Endodermal cell (in vitro differentiated cells): ENCODE results near the gene CCR9. TPM values are rescaled to one million over a fixed set of nuclear protein-coding genes. Genes with fewer than 3 reads are reported as not detected.

Source experiments
- DNase-seq: peaks from one replicate; pipeline ENCODE4 v3.0.0-alpha.2; 2017
- H3K27ac ChIP-seq: 2 replicates; pipeline ENCODE4 v1.5.1; 2013; ENCODE audit warnings: mild to moderate bottlenecking, low read depth, low read length, moderate library complexity
- H3K27me3 ChIP-seq: 2 replicates; pipeline ENCODE4 v1.6.1; 2013; ENCODE audit warnings: mild to moderate bottlenecking, low read length, moderate library complexity; ENCODE audit not compliant: insufficient read depth, control insufficient read depth, poor library complexity, severe bottlenecking
- H3K36me3 ChIP-seq: 2 replicates; pipeline ENCODE4 v1.7.0; 2013; ENCODE audit warnings: mild to moderate bottlenecking, low read length, moderate library complexity; ENCODE audit not compliant: control insufficient read depth, insufficient read depth
- H3K4me1 ChIP-seq: one replicate; pipeline ENCODE4 v1.7.0; 2013; ENCODE audit warnings: low read length; ENCODE audit not compliant: control insufficient read depth, insufficient read depth
- H3K4me3 ChIP-seq: 2 replicates; pipeline ENCODE4 v1.5.1; 2013; ENCODE audit warnings: mild to moderate bottlenecking, low read length, moderate library complexity
- H3K9ac ChIP-seq: 2 replicates; pipeline ENCODE4 v1.6.1; 2013; ENCODE audit warnings: mild to moderate bottlenecking, low read length, moderate library complexity; ENCODE audit not compliant: poor library complexity, severe bottlenecking; ENCODE audit errors: extremely low read depth
- H3K9me3 ChIP-seq: 2 replicates; pipeline ENCODE4 v1.6.1; 2013; ENCODE audit warnings: mild to moderate bottlenecking, low read length, moderate library complexity; ENCODE audit not compliant: control insufficient read depth
- H3K27ac Mint-ChIP-seq: 2 replicates; pipeline ENCODE4 v1.8.0; 2020; ENCODE audit warnings: mixed read lengths
- H3K27me3 Mint-ChIP-seq: 2 replicates; pipeline ENCODE4 v1.8.0; 2021; ENCODE audit warnings: mild to moderate bottlenecking, mixed read lengths; ENCODE audit not compliant: insufficient read depth
- H3K36me3 Mint-ChIP-seq: 2 replicates; pipeline ENCODE4 v1.8.0; 2020; ENCODE audit warnings: low read depth, mixed read lengths
- H3K4me1 Mint-ChIP-seq: 2 replicates; pipeline ENCODE4 v1.8.0; 2020; ENCODE audit warnings: mixed read lengths
- H3K4me3 Mint-ChIP-seq: 2 replicates; pipeline ENCODE4 v1.8.0; 2020; ENCODE audit warnings: mild to moderate bottlenecking, moderate library complexity, mixed read lengths
- H3K9me3 Mint-ChIP-seq: 2 replicates; pipeline ENCODE4 v1.8.0; 2020; ENCODE audit warnings: mild to moderate bottlenecking, mixed read lengths
- CTCF ChIP-seq: fragments of 200-600 bp; sonication (generic); conservative IDR thresholded peaks from 2 replicates; pipeline ENCODE4 v1.5.0; 2021; ENCODE audit warnings: antibody characterized with exemption, mild to moderate bottlenecking
- WGBS, 2 experiments: methylation state at CpG; one replicate each; pipeline versions ENCODE4 v1.1.5 to v1.1.7; 2013; ENCODE audit warnings: missing lambda C conversion rate in 2 of 2, mixed read lengths in 1 of 2; ENCODE audit not compliant: insufficient coverage in 1 of 2, insufficient read length in 1 of 2; 5-methylcytosine and 5-hydroxymethylcytosine counted together
- total RNA-seq, 2 donors: library from RNA; stranded (reverse); fragmentation: NEBNext Ultra II Directional in 1 of 2; extraction: Animal tissue kit (Norgen Biotek cat#: 25700) in 1 of 2; gene quantifications; 2 replicates in 1 of 2; 3 replicates in 1 of 2; pipeline ENCODE4 v1.2.1, GENCODE V29; 2021

The CCR9 gene
- total RNA-seq, 2 donors from 2014 or later: not detected

GRCh38 chr3:45911511-45912226 lies 25.3 kb downstream of the CCR9 start:
- no peaks in the 10 kb centered on the region for H3K4me1 ChIP-seq
- Mint-ChIP-seq H3K9me3 (no peaks in the 10 kb centered on the region), H3K27me3 (peaks cover 10% of the 10 kb centered on the region), H3K4me3 (no peak overlapping the region), H3K27ac (no peak overlapping the region), H3K4me1 (no peaks in the 10 kb centered on the region), H3K36me3 (no peaks in the 10 kb centered on the region)
- WGBS, 2 experiments: 95 to 100% methylated on average over 8 to 10 of the region's 11 CpGs
- TF ChIP-seq CTCF: no peak
- H3K27me3 ChIP-seq: peaks cover 17% of the 10 kb centered on the region
- DNase-seq: no peak
- H3K9me3 ChIP-seq: no peaks in the 10 kb centered on the region
- H3K27ac ChIP-seq: no peak overlapping the region
- H3K9ac ChIP-seq: no peak overlapping the region
- H3K4me3 ChIP-seq: no peak overlapping the region
- H3K36me3 ChIP-seq: no peaks in the 10 kb centered on the region

- Histone ChIP-seq H3K27ac (no peak overlapping the region), H3K36me3 (no peaks in the 10 kb centered on the region), H3K9me3 (no peaks in the 10 kb centered on the region), H3K9ac (no peak overlapping the region), H3K4me1 (no peaks in the 10 kb centered on the region), H3K4me3 (no peak overlapping the region), H3K27me3 (peaks cover 17% of the 10 kb centered on the region)
- Mint-ChIP-seq H3K27me3 (peaks cover 10% of the 10 kb centered on the region), H3K9me3 (no peaks in the 10 kb centered on the region), H3K4me3 (no peak overlapping the region), H3K4me1 (no peaks in the 10 kb centered on the region), H3K36me3 (no peaks in the 10 kb centered on the region), H3K27ac (no peak overlapping the region)
- 90 to 93% methylated on average over 6 of the region's 6 CpGs for WGBS, 2 experiments
- no peak for DNase-seq
- TF ChIP-seq CTCF: no peak
These were observed 26.1 kb downstream of the CCR9 start for GRCh38 chr3:45912435-45912834.

DNA sequence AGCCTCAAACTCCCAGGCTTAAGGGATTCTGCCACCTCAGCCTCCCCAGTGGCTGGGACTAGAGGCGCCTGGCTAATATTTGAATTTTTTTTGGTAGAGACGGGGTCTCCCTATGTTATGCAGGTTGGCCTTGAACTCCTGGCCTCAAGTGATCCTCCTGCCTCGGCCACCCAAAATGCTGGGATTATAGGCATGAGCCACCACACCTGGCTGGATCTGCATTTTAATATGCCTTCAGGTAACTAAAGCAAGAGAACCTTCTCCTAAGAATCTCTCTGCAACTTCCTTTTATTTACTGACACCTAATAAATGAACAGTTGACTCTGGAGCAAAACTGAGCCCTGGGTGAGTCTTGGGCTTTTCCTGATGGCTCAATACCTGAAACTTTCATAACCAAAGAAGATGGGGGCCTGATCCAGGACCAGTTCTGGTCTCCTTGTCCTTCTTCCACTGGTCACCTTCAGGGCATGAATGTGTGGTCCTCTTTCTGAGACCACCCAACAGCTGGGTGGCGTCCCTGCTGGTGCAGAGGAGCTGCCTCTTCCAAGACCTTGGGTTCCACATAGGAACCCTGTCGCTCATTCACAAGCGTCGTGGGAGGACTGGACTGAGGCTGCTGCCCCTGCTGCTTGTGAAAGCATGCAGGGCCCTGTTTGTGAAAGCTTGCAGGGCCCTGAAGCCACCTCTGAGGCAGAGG lies 28.2 kb downstream of the CCR9 start:
- Histone ChIP-seq H3K36me3 (no peaks in the 10 kb centered on the region), H3K9me3 (no peaks in the 10 kb centered on the region), H3K4me1 (no peaks in the 10 kb centered on the region), H3K4me3 (no peak overlapping the region), H3K9ac (no peak overlapping the region), H3K27me3 (peaks cover 17% of the 10 kb centered on the region), H3K27ac (no peak overlapping the region)
- Mint-ChIP-seq H3K4me1 (no peaks in the 10 kb centered on the region), H3K27me3 (peaks cover 7% of the 10 kb centered on the region), H3K4me3 (no peak overlapping the region), H3K9me3 (no peaks in the 10 kb centered on the region), H3K36me3 (peaks cover 8% of the 10 kb centered on the region), H3K27ac (no peak overlapping the region)
- DNase-seq: no peak
- no peak for TF ChIP-seq CTCF
- WGBS, 2 experiments: 89 to 93% methylated on average over 6 to 7 of the region's 7 CpGs
